Peyer's patch (tissue), 4 donors: ENCODE data around the gene CDH24. TPM values are rescaled to one million over a fixed set of nuclear protein-coding genes. Genes with fewer than 3 reads are reported as not detected.

Experiments used
- DNase-seq, 3 donors: peaks; one replicate each; pipeline ENCODE4 v3.0.0-alpha.2; 2017 to 2019
- H3K27ac ChIP-seq, 4 donors: fragments of 200-600 bp; sonication (generic); one replicate each; pipeline ENCODE4 v1.5.1; 2016 to 2019
- H3K27me3 ChIP-seq, 2 donors: fragments of 200-600 bp; sonication (generic); one replicate each; pipeline ENCODE4 v1.5.1; 2019
- H3K36me3 ChIP-seq, 3 donors: fragments of 200-600 bp; sonication (generic); one replicate each; pipeline ENCODE4 v1.5.1; 2016 to 2019
- H3K4me1 ChIP-seq, 4 donors: fragments of 200-600 bp; sonication (generic); one replicate each; pipeline ENCODE4 v1.5.1; 2016 to 2019
- H3K4me3 ChIP-seq, 4 donors: fragments of 200-600 bp; sonication (generic); 1 replicate in 3 of 4; 2 replicates in 1 of 4; pipeline ENCODE4 v1.5.1; 2016 to 2019; ENCODE audit warnings: mild to moderate bottlenecking in 1 of 4
- H3K9me3 ChIP-seq, 4 donors: fragments of 200-600 bp; sonication (generic); one replicate each; pipeline ENCODE4 v1.5.1; 2016 to 2019; ENCODE audit warnings: mild to moderate bottlenecking in 1 of 4
- POLR2A ChIP-seq, 2 donors: fragments of 450-650 bp; IDR thresholded peaks; one replicate each; pipeline ENCODE4 v1.5.1; 2017; ENCODE audit warnings: antibody characterized with exemption in 2 of 2, mild to moderate bottlenecking in 2 of 2, moderate library complexity in 2 of 2
- total RNA-seq, 4 donors: library from RNA; depleted of rRNA; stranded (reverse); fragments of >200 nt; gene quantifications; one replicate each; pipeline ENCODE4 v1.1.0, GENCODE V29; 2016
- TF ChIP-seq, protein P1 (sequence below), 6 experiments: fragments of 450-650 bp in 4 of 6; fragments of 200-600 bp in 2 of 6; sonication (generic) in 1 of 6; IDR thresholded peaks; one replicate each; pipeline ENCODE4 v1.5.1; 2017 to 2019; ENCODE audit warnings: antibody characterized with exemption in 6 of 6, mild to moderate bottlenecking in 3 of 6, moderate library complexity in 1 of 6

CDH24 gene
- total RNA-seq, 4 donors from 2014 or later = 1.1 to 12.4 (median 5.5) TPM

DNA sequence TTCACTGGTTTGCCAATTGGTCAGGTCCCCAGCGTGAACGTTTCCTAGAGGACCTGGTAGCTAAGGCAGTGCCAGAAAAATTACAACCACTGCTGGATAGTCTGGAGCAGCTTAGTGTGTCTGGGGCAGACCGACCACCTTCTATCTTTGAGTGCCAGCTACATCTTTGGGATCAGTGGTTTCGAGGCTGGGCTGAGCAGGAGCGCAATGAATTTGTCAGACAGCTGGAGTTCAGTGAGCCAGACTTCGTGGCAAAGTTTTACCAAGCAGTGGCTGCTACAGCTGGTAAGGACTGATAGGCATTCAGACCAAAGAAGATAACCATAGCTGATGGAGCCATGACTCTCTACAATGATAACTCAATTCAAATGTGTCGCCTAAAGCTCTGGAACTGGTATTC lies 40.5 kb upstream of the CDH24 start:
- Histone ChIP-seq H3K27me3 (no peaks in the 10 kb centered on the region), H3K4me1 (peaks cover 6 to 20% (median 10%) of the 10 kb centered on the region in 4 donors), H3K4me3 (no peak overlapping the region), H3K36me3 (peaks cover 0 to 28% (median 0%) of the 10 kb centered on the region in 3 donors), H3K9me3 (no peaks in the 10 kb centered on the region), H3K27ac (no peak overlapping the region)
- TF ChIP-seq, protein P1, sequence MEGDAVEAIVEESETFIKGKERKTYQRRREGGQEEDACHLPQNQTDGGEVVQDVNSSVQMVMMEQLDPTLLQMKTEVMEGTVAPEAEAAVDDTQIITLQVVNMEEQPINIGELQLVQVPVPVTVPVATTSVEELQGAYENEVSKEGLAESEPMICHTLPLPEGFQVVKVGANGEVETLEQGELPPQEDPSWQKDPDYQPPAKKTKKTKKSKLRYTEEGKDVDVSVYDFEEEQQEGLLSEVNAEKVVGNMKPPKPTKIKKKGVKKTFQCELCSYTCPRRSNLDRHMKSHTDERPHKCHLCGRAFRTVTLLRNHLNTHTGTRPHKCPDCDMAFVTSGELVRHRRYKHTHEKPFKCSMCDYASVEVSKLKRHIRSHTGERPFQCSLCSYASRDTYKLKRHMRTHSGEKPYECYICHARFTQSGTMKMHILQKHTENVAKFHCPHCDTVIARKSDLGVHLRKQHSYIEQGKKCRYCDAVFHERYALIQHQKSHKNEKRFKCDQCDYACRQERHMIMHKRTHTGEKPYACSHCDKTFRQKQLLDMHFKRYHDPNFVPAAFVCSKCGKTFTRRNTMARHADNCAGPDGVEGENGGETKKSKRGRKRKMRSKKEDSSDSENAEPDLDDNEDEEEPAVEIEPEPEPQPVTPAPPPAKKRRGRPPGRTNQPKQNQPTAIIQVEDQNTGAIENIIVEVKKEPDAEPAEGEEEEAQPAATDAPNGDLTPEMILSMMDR (IDR thresholded peaks at IDR 0.05) = no peak
- no peak for DNase-seq

DNA sequence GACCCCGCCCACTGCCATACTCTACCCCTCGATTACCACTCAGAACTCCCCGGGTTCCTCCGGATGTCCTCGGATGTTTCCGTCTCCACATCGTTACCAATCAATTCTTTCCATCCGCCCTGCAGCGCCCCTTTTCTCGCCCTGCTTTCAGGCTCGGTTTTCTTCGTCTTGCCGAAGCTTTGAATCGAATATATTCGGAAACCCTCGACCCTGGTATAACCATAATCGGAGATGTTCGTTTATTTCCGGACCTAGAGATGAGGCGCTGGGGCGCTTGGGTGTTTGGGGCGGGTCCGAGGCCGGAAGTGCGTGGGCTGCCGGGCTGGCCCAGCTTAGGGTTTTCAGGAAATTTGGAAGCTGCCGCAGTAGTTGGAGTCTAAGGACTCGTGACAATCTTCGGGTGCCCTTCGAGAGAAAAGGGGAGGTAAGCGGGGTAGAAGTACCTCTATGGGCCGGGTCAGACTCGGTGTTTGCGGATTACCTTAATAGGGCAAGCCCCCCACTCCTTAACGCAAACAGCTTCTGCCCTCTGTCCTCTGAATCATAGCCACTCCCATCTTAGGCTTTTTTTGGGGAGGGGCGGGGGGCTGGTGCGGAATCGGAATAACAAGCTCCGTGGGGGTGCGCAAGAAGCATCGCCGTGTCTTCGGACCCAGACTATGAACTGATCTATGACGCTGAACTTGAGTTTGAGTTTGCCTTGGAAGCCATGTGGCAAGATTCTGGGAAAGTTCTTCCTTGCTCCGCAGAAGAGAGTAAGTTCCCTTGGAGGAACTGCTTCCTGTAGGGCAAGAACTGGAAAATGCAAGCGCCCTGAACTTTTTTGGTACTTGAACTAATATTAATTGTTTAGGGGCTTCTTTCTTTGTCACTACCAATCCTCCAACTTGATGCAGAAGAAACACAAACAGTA lies 38.1 kb upstream of the CDH24 start, which contains the start of gene C14orf119:
Gene C14orf119, plus strand, starts transcription at position 310 of the 913 bp plus-strand sequence. CDS start 2,154 bp downstream, outside the sequence.
- peak within 1 kb of the TSS; percentile 76 to 100 (median 95) for H3K4me3 ChIP-seq
- TF ChIP-seq, protein P1 (IDR thresholded peaks at IDR 0.05) = no peak
- TF ChIP-seq POLR2A (IDR thresholded peaks at IDR 0.05) = peak; percentile 68 to 86
- peak; percentile 93 to 100 (median 100) for DNase-seq
- no peaks in the 10 kb centered on the region for H3K27me3 ChIP-seq
- H3K36me3 ChIP-seq = peaks cover 0 to 51% (median 0%) of the 10 kb centered on the region in 3 donors
- H3K9me3 ChIP-seq = no peaks in the 10 kb centered on the region
- H3K27ac ChIP-seq = peak within 1 kb of the TSS; percentile 93 to 100 (median 97)
- H3K4me1 ChIP-seq = peaks cover 6 to 27% (median 10%) of the 10 kb centered on the region in 4 donors

DNA sequence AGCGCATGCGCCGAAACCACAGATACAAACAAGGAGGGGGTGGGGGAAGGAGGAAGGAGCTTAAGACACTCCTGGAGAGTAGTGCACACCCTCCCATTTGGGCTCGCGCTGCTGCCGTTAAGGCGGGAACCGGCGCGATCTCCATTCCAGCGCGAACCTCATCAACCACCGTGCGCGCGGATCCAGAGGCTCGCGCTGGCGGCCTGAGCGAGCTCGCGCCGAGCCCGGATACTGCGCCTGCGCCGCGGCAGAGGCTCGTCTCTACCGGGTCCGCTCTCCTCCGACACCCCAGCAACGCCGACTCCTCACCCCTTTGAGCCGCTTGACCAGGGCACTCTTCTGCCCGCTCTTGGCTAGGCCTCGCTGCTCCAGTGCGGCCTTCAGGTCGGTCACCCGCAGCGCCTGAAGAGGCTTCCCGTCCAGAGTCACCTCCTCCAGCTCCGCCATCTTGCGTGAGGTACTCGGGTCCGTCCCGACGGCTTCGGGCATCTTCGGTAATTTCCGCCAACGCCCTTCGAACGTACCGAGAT lies 37.4 kb upstream of the CDH24 start, which contains the start of gene ACIN1:
Gene ACIN1, minus strand, starts transcription at position 471 of the 530 bp plus-strand sequence. Its CDS starts 24 bp downstream, at position 447.
- TF ChIP-seq, protein P1 (IDR thresholded peaks at IDR 0.05) = no peak
- TF ChIP-seq POLR2A (IDR thresholded peaks at IDR 0.05) = peak; percentile 59 to 70
- Histone ChIP-seq H3K4me3 (peak within 1 kb of the TSS; percentile 76 to 100 (median 95)), H3K36me3 (peaks cover 0 to 59% (median 2%) of the 10 kb centered on the region in 3 donors), H3K27me3 (no peaks in the 10 kb centered on the region), H3K27ac (peak within 1 kb of the TSS; percentile 93 to 100 (median 97)), H3K9me3 (no peaks in the 10 kb centered on the region), H3K4me1 (peaks cover 6 to 27% (median 10%) of the 10 kb centered on the region in 4 donors)
- DNase-seq = peak; percentile 74 to 100 (median 88)

DNA sequence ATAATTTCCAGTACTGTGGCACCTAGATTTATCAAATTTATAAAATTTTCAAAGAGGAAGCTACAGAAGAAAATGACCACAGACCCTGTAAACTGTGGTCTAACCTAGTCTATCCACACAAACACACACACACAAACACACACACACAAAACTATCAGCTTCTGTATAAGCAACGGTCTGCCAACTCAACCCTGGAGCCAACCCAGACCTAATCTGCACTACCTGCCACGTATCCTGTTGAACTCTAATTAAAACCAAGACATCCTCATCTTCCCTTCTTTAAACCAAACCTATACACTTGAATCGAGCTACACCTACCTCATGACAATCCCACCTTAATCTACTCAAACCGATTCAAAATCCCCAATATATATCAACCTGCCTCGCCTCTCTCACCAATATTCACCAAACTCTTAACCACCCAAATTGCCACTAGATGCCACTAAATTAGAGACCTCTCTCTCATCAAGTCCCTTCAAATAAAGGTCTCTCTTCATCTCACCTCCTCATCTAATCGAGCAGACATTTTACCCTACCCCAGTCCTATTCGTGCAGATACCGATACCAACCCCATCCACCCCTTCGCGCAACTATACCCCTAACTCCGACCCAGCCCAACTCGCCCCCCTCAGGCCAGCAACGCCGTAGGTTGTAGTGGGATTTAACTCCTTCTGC lies 36.8 kb upstream of the CDH24 start:
- TF ChIP-seq, protein P1 (IDR thresholded peaks at IDR 0.05) = no peak
- no peak for TF ChIP-seq POLR2A (IDR thresholded peaks at IDR 0.05)
- Histone ChIP-seq H3K4me3 (peak overlapping the region; percentile 76 to 100 (median 95)), H3K27me3 (no peaks in the 10 kb centered on the region), H3K9me3 (no peaks in the 10 kb centered on the region), H3K27ac (peak overlapping the region; percentile 93 to 100 (median 97)), H3K36me3 (peaks cover 0 to 59% (median 3%) of the 10 kb centered on the region in 3 donors), H3K4me1 (peaks cover 6 to 27% (median 10%) of the 10 kb centered on the region in 4 donors)
- no peak for DNase-seq

DNA sequence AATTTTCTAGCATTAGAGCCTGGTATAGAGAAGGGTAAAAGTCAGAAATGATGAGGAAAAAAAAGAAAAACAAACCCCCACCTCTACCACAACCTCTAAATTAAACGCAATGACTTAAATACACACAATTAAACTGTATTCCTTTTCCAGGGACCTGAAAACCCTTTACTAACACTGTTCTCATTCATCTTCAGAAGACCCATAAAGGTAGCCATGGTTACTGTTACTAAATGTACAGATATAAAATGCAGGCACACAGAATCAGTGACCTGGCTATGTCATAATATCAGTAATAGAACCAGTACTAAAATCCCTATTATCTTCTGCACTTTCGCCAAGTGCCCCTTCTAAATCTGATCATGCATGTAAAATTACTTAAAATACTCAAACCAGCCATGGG lies 36.2 kb upstream of the CDH24 start:
- Histone ChIP-seq H3K36me3 (peaks cover 0 to 59% (median 3%) of the 10 kb centered on the region in 3 donors), H3K4me1 (peaks cover 6 to 27% (median 10%) of the 10 kb centered on the region in 4 donors), H3K27ac (no peak overlapping the region), H3K4me3 (peak overlapping the region in 2 of 4 donors; percentile 91 to 100), H3K9me3 (no peaks in the 10 kb centered on the region), H3K27me3 (no peaks in the 10 kb centered on the region)
- TF ChIP-seq POLR2A (IDR thresholded peaks at IDR 0.05) = no peak
- TF ChIP-seq, protein P1 (IDR thresholded peaks at IDR 0.05) = no peak
- no peak for DNase-seq
